HepG2 (cell line): Measurements from ENCODE around the gene KRTAP12-3. TPM values are rescaled to one million over a fixed set of nuclear protein-coding genes. Genes with fewer than 3 reads are reported as not detected.

ENCODE experiments used
- E2F2 ChIP-seq: sonication (generic); formaldehyde crosslinking; IDR thresholded peaks from 2 replicates; pipeline ENCODE4 v1.4.0; 2020; ENCODE audit warnings: missing genetic modification reagents, borderline replicate concordance
- FOXP4 ChIP-seq: sonication (generic); formaldehyde crosslinking; IDR thresholded peaks from 2 replicates; pipeline ENCODE4 v1.4.0; 2020; ENCODE audit warnings: missing genetic modification reagents
- GPBP1L1 ChIP-seq: sonication (generic); formaldehyde crosslinking; IDR thresholded peaks from 2 replicates; pipeline ENCODE4 v1.5.0; 2020; ENCODE audit warnings: mild to moderate bottlenecking, missing genetic modification reagents
- GTF2F1 ChIP-seq: fragments of 150-350 bp; IDR thresholded peaks from 2 replicates; pipeline ENCODE4 v1.6.1; 2014; ENCODE audit warnings: low read length
- NCOA1 ChIP-seq: sonication (generic); formaldehyde crosslinking; IDR thresholded peaks from 2 replicates; pipeline ENCODE4 v1.9.0; 2021; ENCODE audit warnings: missing genetic modification reagents
- NR2F2 ChIP-seq: IDR thresholded peaks from 2 replicates; pipeline ENCODE4 v1.6.1; 2012; ENCODE audit warnings: low read depth, inconsistent platforms, borderline replicate concordance
- NRL ChIP-seq: sonication (generic); formaldehyde crosslinking; IDR thresholded peaks from 2 replicates; pipeline ENCODE4 v1.5.0; 2020; ENCODE audit warnings: missing genetic modification reagents, mild to moderate bottlenecking, moderate library complexity, borderline replicate concordance
- RBM39 ChIP-seq: fragments of 200-400 bp; formaldehyde crosslinking; IDR thresholded peaks from one replicate; pipeline ENCODE4 v1.6.1; 2018; ENCODE audit warnings: antibody characterized with exemption, mild to moderate bottlenecking, low read depth, low read length; ENCODE audit not compliant: poor library complexity, severe bottlenecking
- TP53 ChIP-seq: sonication (generic); formaldehyde crosslinking; conservative IDR thresholded peaks from 2 replicates; pipeline ENCODE4 v1.4.0; 2020; ENCODE audit warnings: missing genetic modification reagents
- ZNF10 ChIP-seq: sonication (generic); formaldehyde crosslinking; IDR thresholded peaks from 2 replicates; pipeline ENCODE4 v1.4.0; 2020; ENCODE audit warnings: mild to moderate bottlenecking, low read depth, missing genetic modification reagents, borderline replicate concordance
- ZNF136 ChIP-seq: sonication (generic); formaldehyde crosslinking; IDR thresholded peaks from 2 replicates; pipeline ENCODE4 v1.8.1; 2022; ENCODE audit warnings: low read depth, mild to moderate bottlenecking, moderate library complexity, missing genetic modification reagents
- ZNF225 ChIP-seq: sonication (generic); formaldehyde crosslinking; IDR thresholded peaks from 2 replicates; pipeline ENCODE4 v1.4.0; 2020; ENCODE audit warnings: mild to moderate bottlenecking, missing genetic modification reagents
- ZNF615 ChIP-seq: sonication (generic); formaldehyde crosslinking; IDR thresholded peaks from 2 replicates; pipeline ENCODE4 v1.5.0; 2020; ENCODE audit warnings: mild to moderate bottlenecking, missing genetic modification reagents, borderline replicate concordance
- ZNF619 ChIP-seq: sonication (generic); formaldehyde crosslinking; IDR thresholded peaks from 2 replicates; pipeline ENCODE4 v1.4.0; 2020; ENCODE audit warnings: mild to moderate bottlenecking, missing genetic modification reagents
- ZNF75D ChIP-seq: sonication (generic); formaldehyde crosslinking; IDR thresholded peaks from 2 replicates; pipeline ENCODE4 v1.8.1; 2023; ENCODE audit warnings: missing genetic modification reagents, mild to moderate bottlenecking, borderline replicate concordance
- ZNF776 ChIP-seq: sonication (generic); formaldehyde crosslinking; IDR thresholded peaks from 2 replicates; pipeline ENCODE4 v1.4.0; 2020; ENCODE audit warnings: mild to moderate bottlenecking, missing genetic modification reagents
- polyA plus RNA-seq, 8 experiments: library from polyadenylated mRNA; depleted of rRNA in 3 of 8; stranded (reverse) in 7 of 8; unstranded in 1 of 8; fragments of >200 nt; fragmentation: Illumina TruSeq in 4 of 8; extraction: Trizol in 4 of 8; gene quantifications; 2 replicates each; pipeline versions ENCODE4 v1.2.1 to v1.2.3, GENCODE V29; 2011 to 2016; ENCODE audit warnings: low read depth in 4 of 8, missing spikeins in 1 of 8, mixed read lengths in 1 of 8; ENCODE audit not compliant: insufficient read depth in 1 of 8
- total RNA-seq, 5 experiments: library from RNA; depleted of rRNA; stranded (reverse); fragments of >200 nt; fragmentation: Illumina TruSeq; extraction: Trizol; gene quantifications; 2 replicates each; pipeline ENCODE4 v1.2.3, GENCODE V29; 2016; ENCODE audit warnings: low read depth in 1 of 5
- TF ChIP-seq, protein P1 (sequence below): sonication (generic); formaldehyde crosslinking; IDR thresholded peaks from 2 replicates; pipeline ENCODE4 v1.8.0; 2022; ENCODE audit warnings: missing genetic modification reagents, mild to moderate bottlenecking, borderline replicate concordance
- TF ChIP-seq, protein P2 (sequence below): sonication (generic); formaldehyde crosslinking; IDR thresholded peaks from 2 replicates; pipeline ENCODE4 v1.5.0; 2020; ENCODE audit warnings: mild to moderate bottlenecking, missing genetic modification reagents

The KRTAP12-3 gene
- total and polyA plus RNA-seq, 2 of the 13 experiments (the other 11 are each of a cell fraction or from before 2014, with no cell fraction given) = not detected

DNA sequence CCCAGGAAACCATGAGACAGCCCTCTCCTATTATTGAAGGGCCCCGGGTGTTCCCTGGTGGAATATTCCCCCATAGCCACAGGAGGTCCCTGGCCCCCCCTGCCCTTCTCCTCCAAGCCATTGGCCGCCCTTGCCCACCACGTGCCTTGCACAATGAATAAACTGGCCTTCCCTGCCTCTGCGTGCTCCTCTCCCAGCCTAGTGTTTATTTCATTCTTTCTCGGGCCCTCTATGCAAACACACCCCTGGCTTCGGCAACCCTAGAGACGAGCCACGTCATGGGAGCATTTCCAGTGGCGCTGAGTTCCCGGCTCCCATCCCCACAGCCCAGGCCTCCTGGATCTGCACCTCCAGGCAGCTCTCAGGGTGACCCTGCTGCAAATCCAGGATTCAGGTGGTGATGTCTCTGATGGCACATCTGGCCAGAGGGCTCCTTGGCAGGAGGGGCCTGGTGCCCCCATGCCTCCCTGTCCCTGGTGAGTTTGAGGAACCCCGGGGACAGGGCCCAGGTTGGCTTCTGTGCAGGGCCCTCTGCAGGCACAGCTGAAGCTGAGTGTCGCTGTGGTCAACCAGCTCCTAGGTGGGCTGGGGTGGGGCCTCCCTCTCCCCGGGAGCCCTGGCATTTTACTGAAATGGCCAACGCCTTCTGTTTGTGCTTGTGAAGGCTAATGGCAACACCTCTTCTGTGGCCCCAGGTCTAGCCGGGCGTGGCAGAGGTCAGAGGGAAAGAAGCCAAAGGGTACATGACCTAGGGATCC is 45.4 kb downstream of the KRTAP12-3 start (continued):
- TF ChIP-seq NRL (CRISPR knock-in tag) (peak; percentile 64; the same call in 1 of the 2 replicates), GPBP1L1 (no peak), ZNF615 (CRISPR knock-in tag) (no peak), TP53 (no peak), RBM39 (no peak), ZNF619 (CRISPR knock-in tag) (no peak), ZNF136 (CRISPR knock-in tag) (no peak), ZNF776 (CRISPR knock-in tag) (no peak; the same call in 1 of the 2 replicates), GTF2F1 (no peak), NR2F2 (no peak), ZNF10 (no peak), ZNF75D (CRISPR knock-in tag) (no peak), E2F2 (CRISPR knock-in tag) (no peak), ZNF225 (no peak), NCOA1 (no peak), FOXP4 (CRISPR knock-in tag) (0 out of 2 replicates have a peak, but pooled peaks have one; percentile 19)
- TF ChIP-seq, protein P1, sequence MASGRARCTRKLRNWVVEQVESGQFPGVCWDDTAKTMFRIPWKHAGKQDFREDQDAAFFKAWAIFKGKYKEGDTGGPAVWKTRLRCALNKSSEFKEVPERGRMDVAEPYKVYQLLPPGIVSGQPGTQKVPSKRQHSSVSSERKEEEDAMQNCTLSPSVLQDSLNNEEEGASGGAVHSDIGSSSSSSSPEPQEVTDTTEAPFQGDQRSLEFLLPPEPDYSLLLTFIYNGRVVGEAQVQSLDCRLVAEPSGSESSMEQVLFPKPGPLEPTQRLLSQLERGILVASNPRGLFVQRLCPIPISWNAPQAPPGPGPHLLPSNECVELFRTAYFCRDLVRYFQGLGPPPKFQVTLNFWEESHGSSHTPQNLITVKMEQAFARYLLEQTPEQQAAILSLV (CRISPR knock-in tag) = no peak; the same call in 1 of the 2 replicates
- TF ChIP-seq, protein P2, sequence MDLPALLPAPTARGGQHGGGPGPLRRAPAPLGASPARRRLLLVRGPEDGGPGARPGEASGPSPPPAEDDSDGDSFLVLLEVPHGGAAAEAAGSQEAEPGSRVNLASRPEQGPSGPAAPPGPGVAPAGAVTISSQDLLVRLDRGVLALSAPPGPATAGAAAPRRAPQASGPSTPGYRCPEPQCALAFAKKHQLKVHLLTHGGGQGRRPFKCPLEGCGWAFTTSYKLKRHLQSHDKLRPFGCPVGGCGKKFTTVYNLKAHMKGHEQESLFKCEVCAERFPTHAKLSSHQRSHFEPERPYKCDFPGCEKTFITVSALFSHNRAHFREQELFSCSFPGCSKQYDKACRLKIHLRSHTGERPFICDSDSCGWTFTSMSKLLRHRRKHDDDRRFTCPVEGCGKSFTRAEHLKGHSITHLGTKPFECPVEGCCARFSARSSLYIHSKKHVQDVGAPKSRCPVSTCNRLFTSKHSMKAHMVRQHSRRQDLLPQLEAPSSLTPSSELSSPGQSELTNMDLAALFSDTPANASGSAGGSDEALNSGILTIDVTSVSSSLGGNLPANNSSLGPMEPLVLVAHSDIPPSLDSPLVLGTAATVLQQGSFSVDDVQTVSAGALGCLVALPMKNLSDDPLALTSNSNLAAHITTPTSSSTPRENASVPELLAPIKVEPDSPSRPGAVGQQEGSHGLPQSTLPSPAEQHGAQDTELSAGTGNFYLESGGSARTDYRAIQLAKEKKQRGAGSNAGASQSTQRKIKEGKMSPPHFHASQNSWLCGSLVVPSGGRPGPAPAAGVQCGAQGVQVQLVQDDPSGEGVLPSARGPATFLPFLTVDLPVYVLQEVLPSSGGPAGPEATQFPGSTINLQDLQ (CRISPR knock-in tag) = no peak
